Activated T-cell treated with anti-CD3 and anti-CD28 coated beads, Interleukin-2, amount 50 U/mL, for 1 hour (primary cell): ENCODE measurements around the gene SIK1.
"Not testable (repeated sequence)": the region's sequence is repeated elsewhere in the genome, so short reads cannot be mapped to it uniquely, and the experiment has no call there.

Source experiments
- DNase-seq: peaks from one replicate; pipeline ENCODE4 v3.0.0-alpha.2; 2020

SIK1 gene

GRCh38 chr21:43439316-43440075 is 12.6 kb upstream of the SIK1 start:
- DNase-seq = not testable (repeated sequence)

- not testable (repeated sequence) for DNase-seq
Observed at GRCh38 chr21:43436272-43436671, 9.3 kb upstream of the SIK1 start.

- DNase-seq = not testable (repeated sequence)
Observed at GRCh38 chr21:43433340-43434136, 6.6 kb upstream of the SIK1 start.

GRCh38 chr21:43430830-43431416 is 4.0 kb upstream of the SIK1 start:
- not testable (repeated sequence) for DNase-seq

GRCh38 chr21:43428964-43429363 is 2.0 kb upstream of the SIK1 start:
- DNase-seq = not testable (repeated sequence)

- not testable (repeated sequence) for DNase-seq
Observed at GRCh38 chr21:43427242-43427559, 270 bp upstream of the SIK1 start.

GRCh38 chr21:43426004-43426403 is 927 bp downstream of the SIK1 start:
- DNase-seq = not testable (repeated sequence)

- DNase-seq = not testable (repeated sequence)
Observed at GRCh38 chr21:43419475-43419874, 7.5 kb downstream of the SIK1 start.

- DNase-seq = not testable (repeated sequence)
Observed at GRCh38 chr21:43414576-43414975, 12.4 kb downstream of the SIK1 start.

- not testable (repeated sequence) for DNase-seq
Observed at GRCh38 chr21:43412020-43412788, 14.7 kb downstream of the SIK1 start.

- DNase-seq = not testable (repeated sequence)
Observed at GRCh38 chr21:43410456-43411068, 16.4 kb downstream of the SIK1 start.

- DNase-seq = not testable (repeated sequence)
Observed at GRCh38 chr21:43407139-43407538, 19.8 kb downstream of the SIK1 start.

- not testable (repeated sequence) for DNase-seq
Observed at GRCh38 chr21:43404450-43404849, 22.5 kb downstream of the SIK1 start.

- not testable (repeated sequence) for DNase-seq
Observed at GRCh38 chr21:43403651-43404430, 23.1 kb downstream of the SIK1 start.

- not testable (repeated sequence) for DNase-seq
Observed at GRCh38 chr21:43401125-43401524, 25.8 kb downstream of the SIK1 start.

- DNase-seq = not testable (repeated sequence)
Observed at GRCh38 chr21:43399595-43400015, 27.3 kb downstream of the SIK1 start.

GRCh38 chr21:43399136-43399535 is 27.8 kb downstream of the SIK1 start:
- DNase-seq = not testable (repeated sequence)

- not testable (repeated sequence) for DNase-seq
Observed at GRCh38 chr21:43398533-43398932, 28.4 kb downstream of the SIK1 start.

- not testable (repeated sequence) for DNase-seq
Observed at GRCh38 chr21:43398000-43398399, 28.9 kb downstream of the SIK1 start.

GRCh38 chr21:43397439-43397808 is 29.5 kb downstream of the SIK1 start:
- DNase-seq = not testable (repeated sequence)

- DNase-seq = not testable (repeated sequence)
Observed at GRCh38 chr21:43396788-43397438, 30.0 kb downstream of the SIK1 start.
